Activated T-cell treated with anti-CD3 and anti-CD28 coated beads for 24 hours (primary cell): ENCODE results near the gene SRGN.
"Not testable (repeated sequence)": the region's sequence is repeated elsewhere in the genome, so short reads cannot be mapped to it uniquely, and the experiment has no call there.

Source experiments
- DNase-seq: peaks from one replicate; pipeline ENCODE4 v3.0.0-alpha.2; 2020; ENCODE audit warnings: low read depth

SRGN gene

GRCh38 chr10:69087590-69088470 lies at the start of gene SRGN:
SRGN (plus strand) TSS chr10:69088103; CDS start chr10:69088158, 55 bp downstream.
- peak; percentile 76 for DNase-seq

- not testable (repeated sequence) for DNase-seq
Measured at GRCh38 chr10:69040904-69041303, 47.0 kb upstream of the SRGN start.

DNA sequence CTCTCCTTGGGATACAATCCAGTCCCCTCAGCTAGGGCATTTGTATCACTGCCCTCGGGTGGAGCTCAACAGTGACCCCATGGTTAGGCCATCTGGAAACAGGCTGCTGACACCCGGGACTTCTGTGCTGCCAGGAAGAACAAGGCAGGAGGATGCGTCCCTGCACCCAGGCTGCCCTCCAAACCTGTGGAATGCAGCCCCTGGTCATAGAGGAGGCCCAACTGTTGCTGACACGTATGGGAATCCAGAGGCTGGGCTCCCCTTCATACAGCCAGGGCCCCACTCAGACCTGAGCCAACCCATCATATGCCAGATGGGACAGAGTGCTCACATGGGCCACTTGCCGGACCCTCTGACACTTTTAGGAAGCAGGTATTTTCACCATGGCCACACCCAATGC lies 45.5 kb upstream of the SRGN start:
- no peak for DNase-seq

GRCh38 chr10:69042838-69043237 lies 45.1 kb upstream of the SRGN start:
- DNase-seq = no peak

DNA sequence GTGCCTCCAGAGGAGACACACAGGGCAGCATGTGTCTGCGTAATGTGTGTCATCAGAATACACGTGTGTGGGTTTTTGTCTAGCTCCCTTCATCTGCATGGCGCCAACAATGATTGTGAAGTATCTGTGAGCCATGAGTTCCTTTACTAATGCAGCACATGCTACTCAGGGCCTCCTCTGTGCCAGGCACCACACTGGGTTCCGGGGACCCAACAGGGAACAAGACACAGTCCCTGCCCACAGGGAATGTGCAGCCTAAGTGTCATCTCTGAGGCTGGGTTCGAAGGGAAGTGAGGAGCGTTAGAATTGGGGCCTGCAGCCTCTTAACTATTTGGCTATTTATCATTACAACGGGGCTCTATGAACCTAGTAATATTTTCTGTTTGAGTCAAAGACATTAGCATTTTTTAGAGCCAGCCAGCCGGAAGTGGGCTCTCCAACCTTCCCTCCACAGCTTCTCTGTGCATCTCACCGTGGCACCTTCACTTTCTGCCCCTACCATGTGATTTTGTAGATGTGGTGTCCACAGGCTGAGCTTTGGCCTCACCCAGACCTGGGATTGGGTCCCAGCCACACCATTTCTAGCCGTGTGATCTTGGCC lies 43.9 kb upstream of the SRGN start:
- no peak for DNase-seq

DNA sequence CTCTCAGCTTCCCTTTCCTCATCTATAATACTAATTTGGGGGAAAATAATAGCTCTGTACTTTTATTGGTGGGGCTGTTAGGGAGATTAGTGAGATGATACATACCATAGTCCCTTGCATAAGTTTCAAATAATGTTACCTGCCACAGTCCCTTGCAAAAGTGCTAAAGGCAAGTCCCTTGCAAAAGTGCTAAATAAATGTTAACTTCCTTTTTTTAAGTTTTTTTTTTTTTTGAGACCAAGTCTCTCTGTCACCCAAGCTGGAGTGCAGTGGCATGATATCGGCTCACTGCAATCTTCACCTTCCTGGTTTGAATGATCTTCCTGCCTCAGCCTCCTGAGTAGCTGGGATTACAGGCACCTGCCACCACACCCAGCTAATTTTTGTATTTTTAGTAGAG lies 43.4 kb upstream of the SRGN start:
- no peak for DNase-seq

DNA sequence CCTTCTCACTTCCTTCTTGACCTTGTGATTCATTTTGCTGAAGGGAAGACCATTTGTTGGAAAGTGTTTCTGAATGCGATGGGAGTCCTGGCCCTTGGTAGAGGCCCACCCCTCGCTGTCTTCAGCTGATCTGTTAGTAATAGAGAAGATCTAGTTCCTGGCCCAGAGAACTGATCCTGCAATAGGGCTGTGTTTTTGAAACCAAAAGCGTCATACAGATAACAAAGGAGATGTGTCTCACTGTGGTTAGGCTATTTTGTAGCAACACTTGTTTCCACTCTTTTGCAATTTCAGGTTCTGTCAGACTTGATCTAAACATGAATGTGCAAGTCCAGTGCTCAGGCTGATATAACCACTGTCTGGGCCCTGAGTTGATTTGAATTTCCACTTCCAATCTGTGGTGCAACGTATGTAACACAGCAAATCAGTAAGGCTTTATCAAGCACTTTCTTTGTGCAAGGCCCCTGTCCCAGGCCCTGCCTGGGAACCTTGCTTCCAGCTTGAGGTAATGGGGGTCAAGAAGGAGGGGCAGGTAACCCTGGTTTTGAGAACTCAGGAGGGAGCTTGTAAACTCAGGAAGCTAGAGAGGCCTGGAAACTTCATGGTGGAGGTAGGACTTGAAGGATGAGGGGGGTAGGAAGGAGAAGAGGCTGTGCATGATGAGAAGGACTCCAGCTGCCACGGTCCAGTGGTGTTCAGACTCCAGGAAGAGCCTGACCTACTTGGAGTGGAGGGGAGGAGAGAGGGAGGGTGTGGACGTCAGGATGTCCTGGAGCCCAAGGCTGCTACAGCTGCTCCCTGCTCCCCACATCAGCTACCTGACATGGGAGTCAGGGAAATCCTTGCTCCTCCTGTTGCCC lies 42.2 kb upstream of the SRGN start:
- peak; percentile 18 for DNase-seq

DNA sequence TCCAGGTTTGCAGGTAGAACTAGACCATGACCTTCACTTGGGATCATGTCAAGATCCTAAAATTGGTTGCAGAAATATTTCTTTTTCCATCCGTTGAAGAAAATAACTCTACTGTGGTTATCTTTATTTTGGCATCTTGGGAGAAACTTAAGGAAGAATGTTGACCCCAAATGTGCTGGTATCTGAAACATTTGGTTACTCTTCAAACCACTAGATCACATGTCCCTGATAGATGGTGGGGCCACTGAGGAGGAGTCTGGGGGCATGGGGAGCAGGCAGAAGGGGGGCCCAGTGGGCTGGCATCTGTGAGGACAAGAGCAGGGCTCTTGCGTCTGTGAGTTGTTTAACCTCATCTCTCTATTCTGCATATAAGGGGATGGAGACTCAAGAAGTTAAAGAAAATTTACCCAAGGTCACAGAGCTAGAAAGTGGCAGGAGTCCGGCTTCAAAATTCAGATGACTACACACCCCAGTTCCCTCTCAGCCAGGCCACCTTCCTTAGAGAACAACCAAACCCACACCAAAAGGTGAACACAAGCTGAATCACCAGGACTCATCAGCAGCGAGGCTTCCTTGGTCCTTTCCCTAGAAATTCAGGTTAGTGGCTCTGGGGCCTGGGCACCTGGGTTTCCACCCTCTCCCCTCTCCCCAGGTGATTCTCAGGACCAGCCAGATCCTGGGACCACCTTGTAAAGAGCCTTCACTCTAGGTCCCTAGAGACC lies 40.6 kb upstream of the SRGN start:
- no peak for DNase-seq

DNA sequence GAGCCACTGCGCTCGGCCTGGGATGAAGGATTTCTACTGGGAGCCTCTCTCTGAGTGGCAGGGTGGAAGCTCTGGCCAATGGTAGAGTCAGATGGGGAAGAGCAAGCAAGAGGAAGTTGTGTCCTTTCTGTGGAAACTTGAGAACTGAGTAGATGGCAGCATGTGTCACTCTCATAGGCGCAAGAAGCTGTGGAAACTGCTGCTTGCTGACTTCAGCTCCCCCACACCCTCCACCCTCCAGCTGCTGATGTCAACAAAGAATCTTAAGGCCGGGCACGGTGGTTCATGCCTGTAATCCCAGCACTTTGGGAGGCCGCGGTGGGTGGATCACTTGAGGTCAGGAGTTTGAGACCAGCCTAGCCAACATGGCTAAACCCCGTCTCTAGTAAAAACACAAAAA lies 39.8 kb upstream of the SRGN start:
- no peak for DNase-seq

DNA sequence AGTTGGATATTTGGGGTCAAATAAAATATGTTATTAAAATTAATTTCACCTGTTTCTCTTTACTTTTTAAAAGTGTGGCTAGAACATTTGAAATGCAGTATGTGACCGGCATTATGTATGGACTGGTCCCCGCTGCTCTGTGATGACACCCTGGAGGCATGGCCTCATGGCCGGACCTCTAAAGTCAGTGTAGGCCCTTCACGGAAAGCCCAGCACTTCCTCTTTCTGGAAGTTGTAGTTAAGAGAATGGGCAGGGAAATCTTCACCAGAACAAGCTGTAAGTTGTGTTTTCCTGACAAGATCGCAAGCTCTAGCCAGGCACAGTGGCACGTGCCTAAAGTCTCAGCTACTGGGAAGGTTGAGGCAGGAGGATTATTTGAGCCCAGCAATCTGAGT lies 38.3 kb upstream of the SRGN start:
- DNase-seq = no peak

DNA sequence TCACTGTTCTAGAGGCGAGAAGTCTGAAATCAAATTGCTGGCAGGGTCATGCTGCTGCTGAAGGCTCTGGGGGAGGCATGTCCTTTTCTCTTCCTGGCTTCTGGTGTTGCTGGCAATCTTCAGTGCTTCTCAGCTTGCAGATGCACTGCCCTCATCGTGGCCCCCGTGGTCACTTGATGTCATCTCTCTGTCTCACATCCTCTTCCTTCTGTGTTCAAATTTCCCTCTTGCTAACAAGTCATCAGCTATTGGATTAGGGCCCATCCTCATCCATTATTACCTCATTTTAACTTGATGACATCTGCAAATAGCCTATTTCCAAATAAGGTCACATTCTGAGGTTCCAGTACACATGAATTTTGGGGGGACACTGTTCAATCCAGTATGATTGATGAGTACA lies 36.6 kb upstream of the SRGN start:
- DNase-seq = no peak

GRCh38 chr10:69051710-69052487 lies 36.0 kb upstream of the SRGN start:
- DNase-seq = no peak

- no peak for DNase-seq
Measured at GRCh38 chr10:69052736-69053135, 35.2 kb upstream of the SRGN start.

GRCh38 chr10:69055241-69055640 lies 32.7 kb upstream of the SRGN start:
- DNase-seq = no peak

GRCh38 chr10:69056129-69056528 lies 31.8 kb upstream of the SRGN start:
- DNase-seq = no peak

- DNase-seq = no peak
Measured at GRCh38 chr10:69056536-69057260, 31.2 kb upstream of the SRGN start.

- no peak for DNase-seq
Measured at GRCh38 chr10:69057261-69057950, 30.5 kb upstream of the SRGN start.

DNA sequence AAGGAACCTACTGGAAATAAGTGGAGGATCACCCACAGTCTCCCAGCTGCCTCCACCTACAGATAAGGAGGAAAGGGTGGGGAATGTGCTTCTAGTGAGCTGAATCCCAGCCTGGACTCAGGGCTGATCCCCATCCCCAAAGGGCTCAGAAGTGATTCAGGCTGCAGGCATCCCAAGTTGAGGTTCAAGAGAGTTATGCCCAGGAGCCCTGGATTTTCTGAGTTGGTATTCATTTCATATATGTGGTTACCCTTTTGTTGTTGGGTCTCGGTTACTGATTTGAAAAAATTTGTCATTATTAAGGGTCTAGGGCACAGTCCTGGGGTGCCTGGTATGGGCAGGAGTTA lies 30.0 kb upstream of the SRGN start:
- no peak for DNase-seq

- DNase-seq = no peak
Measured at GRCh38 chr10:69060127-69060798, 27.6 kb upstream of the SRGN start.
